ENCODE data around the gene DEPDC4.

Gene DEPDC4

DNA sequence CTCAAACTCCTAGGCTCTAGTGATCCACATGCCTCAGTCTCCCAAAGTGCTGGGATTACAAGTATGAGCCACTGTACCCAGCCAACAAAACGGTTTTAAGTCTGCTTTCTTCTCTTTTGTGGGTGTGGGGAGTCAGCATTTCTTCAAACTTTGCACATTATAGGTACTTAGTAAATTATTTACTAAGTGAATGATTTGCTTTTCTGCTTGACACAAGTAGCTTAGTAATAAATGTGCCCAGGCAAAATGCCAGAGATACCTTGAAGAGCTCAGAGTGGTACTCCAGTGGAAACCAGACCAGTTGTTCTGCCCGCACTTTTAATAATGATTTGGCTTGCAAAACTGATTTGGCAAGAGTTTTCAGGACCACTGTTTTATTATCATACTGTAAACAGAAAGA, 15.0 kb downstream of the DEPDC4 start:
- Histone ChIP-seq H4K20me1 (ENCODE audit: insufficient read depth, low read length) (no peaks in the 10 kb centered on the region), H3K27me3 (replicated peaks; ENCODE audit: insufficient read depth, low read length) (no peaks in the 10 kb centered on the region), H3K4me3 (ENCODE audit: low read length) (no peak overlapping the region), H3K4me1 (ENCODE audit: low read length) (no peaks in the 10 kb centered on the region), H3K9me2 (replicated peaks; ENCODE audit: insufficient read depth, low read length) (no peaks in the 10 kb centered on the region), H2AFZ (ENCODE audit: low read length) (no peak overlapping the region), H3K4me2 (ENCODE audit: low read depth, low read length) (no peak overlapping the region), H3K36me3 (replicated peaks; ENCODE audit: insufficient read depth, low read length) (no peaks in the 10 kb centered on the region), H3K27ac (ENCODE audit: low read length) (no peak overlapping the region), H3K9me3 (replicated peaks; ENCODE audit: insufficient read depth, low read length) (no peaks in the 10 kb centered on the region), H3K79me2 (ENCODE audit: low read length) (no peaks in the 10 kb centered on the region), H3K9ac (ENCODE audit: low read length) (no peak overlapping the region), H3F3A (ENCODE audit: insufficient read depth, low read length) (no peaks in the 10 kb centered on the region)
- DNase-seq, result no peak
- no peak for TF ChIP-seq EZH2phosphoT487 (IDR thresholded peaks at IDR 0.05; ENCODE audit: low read length)
- no peak for TF ChIP-seq CTCF (IDR thresholded peaks at IDR 0.05; ENCODE audit: low read length)
- no peak for TF ChIP-seq EZH2 (optimal IDR thresholded peaks at IDR 0.05; ENCODE audit: low read depth, low read length)

GRCh38 chr12:100249941-100250340, 16.9 kb downstream of the DEPDC4 start:
- Histone ChIP-seq H3K9me3 (replicated peaks; ENCODE audit: insufficient read depth, low read length) (no peaks in the 10 kb centered on the region), H3K9me2 (replicated peaks; ENCODE audit: insufficient read depth, low read length) (no peaks in the 10 kb centered on the region), H3K9ac (ENCODE audit: low read length) (no peak overlapping the region), H3K36me3 (replicated peaks; ENCODE audit: insufficient read depth, low read length) (no peaks in the 10 kb centered on the region), H3K27me3 (replicated peaks; ENCODE audit: insufficient read depth, low read length) (no peaks in the 10 kb centered on the region), H3F3A (ENCODE audit: insufficient read depth, low read length) (no peaks in the 10 kb centered on the region), H3K27ac (ENCODE audit: low read length) (no peak overlapping the region), H2AFZ (ENCODE audit: low read length) (no peak overlapping the region), H3K4me2 (ENCODE audit: low read depth, low read length) (no peak overlapping the region), H3K4me3 (ENCODE audit: low read length) (no peak overlapping the region), H3K79me2 (ENCODE audit: low read length) (no peaks in the 10 kb centered on the region), H4K20me1 (ENCODE audit: insufficient read depth, low read length) (no peaks in the 10 kb centered on the region), H3K4me1 (ENCODE audit: low read length) (no peaks in the 10 kb centered on the region)
- no peak for TF ChIP-seq EZH2 (optimal IDR thresholded peaks at IDR 0.05; ENCODE audit: low read depth, low read length)
- no peak for TF ChIP-seq EZH2phosphoT487 (IDR thresholded peaks at IDR 0.05; ENCODE audit: low read length)
- no peak for TF ChIP-seq CTCF (IDR thresholded peaks at IDR 0.05; ENCODE audit: low read length)
- no peak for DNase-seq

- Histone ChIP-seq H3K9ac (ENCODE audit: low read length) (no peak overlapping the region), H3K4me2 (ENCODE audit: low read depth, low read length) (no peak overlapping the region), H3K79me2 (ENCODE audit: low read length) (no peaks in the 10 kb centered on the region), H3K9me2 (replicated peaks; ENCODE audit: insufficient read depth, low read length) (no peaks in the 10 kb centered on the region), H3K4me3 (ENCODE audit: low read length) (no peak overlapping the region), H3K9me3 (replicated peaks; ENCODE audit: insufficient read depth, low read length) (no peaks in the 10 kb centered on the region), H3K4me1 (ENCODE audit: low read length) (no peaks in the 10 kb centered on the region), H3K27ac (ENCODE audit: low read length) (no peak overlapping the region), H4K20me1 (ENCODE audit: insufficient read depth, low read length) (no peaks in the 10 kb centered on the region), H3K36me3 (replicated peaks; ENCODE audit: insufficient read depth, low read length) (no peaks in the 10 kb centered on the region), H2AFZ (ENCODE audit: low read length) (no peak overlapping the region), H3K27me3 (replicated peaks; ENCODE audit: insufficient read depth, low read length) (no peaks in the 10 kb centered on the region), H3F3A (ENCODE audit: insufficient read depth, low read length) (no peaks in the 10 kb centered on the region)
- DNase-seq, result no peak
- TF ChIP-seq EZH2 (optimal IDR thresholded peaks at IDR 0.05; ENCODE audit: low read depth, low read length) (no peak), EZH2phosphoT487 (IDR thresholded peaks at IDR 0.05; ENCODE audit: low read length) (no peak), CTCF (IDR thresholded peaks at IDR 0.05; ENCODE audit: low read length) (no peak)
These were observed 18.0 kb downstream of the DEPDC4 start for GRCh38 chr12:100248886-100249285.

Measured in MM.1S (cell line).